Measurements from ENCODE around the gene SIRT7.

SIRT7 gene

GRCh38 chr17:81917565-81918332 is at the start of gene SIRT7:
Gene SIRT7, minus strand, starts transcription at chr17:81918176. Its CDS starts 45 bp downstream, at chr17:81918131.
- peak; percentile 92 for DNase-seq

- no peak for DNase-seq
Measured at GRCh38 chr17:81967244-81967532, 49.2 kb upstream of the SIRT7 start.

GRCh38 chr17:81966343-81967243 is 48.6 kb upstream of the SIRT7 start:
- DNase-seq: no peak

DNA sequence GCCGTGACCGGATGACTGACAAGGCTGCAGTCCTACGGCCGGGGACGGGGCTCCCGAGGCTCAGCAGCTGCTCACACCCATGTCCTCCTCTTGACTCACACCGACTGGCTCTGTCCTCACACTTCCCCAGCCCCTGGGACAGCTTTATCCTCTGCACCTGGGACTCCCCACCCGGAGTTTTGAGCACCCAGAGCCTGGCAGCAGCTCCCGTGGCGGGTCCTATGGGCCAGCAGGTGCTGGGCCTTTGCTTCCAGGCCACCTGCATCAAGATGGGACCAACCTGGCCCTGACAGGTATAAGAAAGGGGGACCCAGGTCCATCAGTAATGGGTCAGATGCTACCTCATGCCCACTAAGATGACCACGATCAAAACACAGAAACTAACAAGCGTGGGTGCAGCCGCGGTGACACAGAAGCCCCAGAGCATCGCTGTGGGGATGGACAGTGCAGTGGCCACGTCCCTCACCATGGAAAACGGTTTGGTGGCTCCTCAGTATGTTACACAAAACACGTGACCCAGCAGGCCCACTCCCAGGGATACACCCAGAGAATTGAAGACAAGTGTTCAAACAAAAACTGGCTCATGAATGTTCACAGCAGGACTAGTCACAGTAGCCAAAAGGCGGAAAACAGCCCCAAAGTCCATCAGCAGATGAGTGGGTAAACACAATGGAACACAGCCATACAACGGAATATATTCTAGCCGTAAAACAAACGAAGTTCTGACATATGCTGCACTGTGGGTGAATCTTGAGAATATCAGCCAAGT is 46.3 kb upstream of the SIRT7 start:
- DNase-seq: no peak

DNA sequence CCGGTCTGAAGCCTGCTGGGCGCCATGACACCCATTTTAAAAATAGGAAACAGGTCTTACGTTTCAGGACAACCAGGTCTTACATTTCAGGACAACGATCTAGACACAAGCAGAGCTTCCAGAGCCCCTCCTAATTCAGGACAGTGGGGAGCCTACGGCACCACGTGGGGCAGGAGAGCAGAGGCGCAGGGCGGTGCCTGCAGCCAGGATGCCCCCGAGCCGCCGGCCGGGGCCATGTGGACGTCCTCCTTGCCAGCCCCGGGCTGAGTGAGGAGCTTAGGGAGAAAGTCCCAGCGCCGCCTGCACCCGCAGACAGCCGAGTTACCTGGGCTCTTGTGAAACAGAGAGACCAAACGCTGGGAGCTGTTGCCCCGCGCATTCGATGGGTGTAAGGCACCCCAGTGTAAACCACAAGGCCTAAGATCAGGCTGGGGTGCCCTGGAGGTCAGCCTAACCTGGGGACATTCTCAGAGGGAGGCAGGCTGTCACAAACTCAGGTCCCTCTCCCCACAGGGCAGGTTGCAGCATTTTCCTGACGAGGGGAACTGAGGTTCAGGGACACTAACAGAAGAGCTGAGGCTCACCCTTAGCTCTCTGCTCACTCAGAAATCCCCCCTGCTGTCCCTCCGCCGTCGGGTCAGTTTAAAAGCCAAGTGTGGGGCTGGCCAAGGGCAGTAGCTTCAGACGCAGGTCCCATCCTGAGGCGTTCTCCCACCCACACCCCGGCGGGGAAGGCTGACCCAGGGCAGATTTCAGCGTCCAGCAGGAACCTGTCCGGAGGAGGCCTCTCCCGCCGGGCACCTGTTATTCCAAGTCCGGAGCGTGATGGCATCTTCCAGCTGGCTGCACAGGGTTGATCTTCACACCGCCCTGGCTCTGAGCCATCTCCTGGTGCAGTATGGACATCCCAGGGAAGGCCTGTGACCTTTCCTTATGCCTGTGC is 44.8 kb upstream of the SIRT7 start:
- no peak for DNase-seq

DNA sequence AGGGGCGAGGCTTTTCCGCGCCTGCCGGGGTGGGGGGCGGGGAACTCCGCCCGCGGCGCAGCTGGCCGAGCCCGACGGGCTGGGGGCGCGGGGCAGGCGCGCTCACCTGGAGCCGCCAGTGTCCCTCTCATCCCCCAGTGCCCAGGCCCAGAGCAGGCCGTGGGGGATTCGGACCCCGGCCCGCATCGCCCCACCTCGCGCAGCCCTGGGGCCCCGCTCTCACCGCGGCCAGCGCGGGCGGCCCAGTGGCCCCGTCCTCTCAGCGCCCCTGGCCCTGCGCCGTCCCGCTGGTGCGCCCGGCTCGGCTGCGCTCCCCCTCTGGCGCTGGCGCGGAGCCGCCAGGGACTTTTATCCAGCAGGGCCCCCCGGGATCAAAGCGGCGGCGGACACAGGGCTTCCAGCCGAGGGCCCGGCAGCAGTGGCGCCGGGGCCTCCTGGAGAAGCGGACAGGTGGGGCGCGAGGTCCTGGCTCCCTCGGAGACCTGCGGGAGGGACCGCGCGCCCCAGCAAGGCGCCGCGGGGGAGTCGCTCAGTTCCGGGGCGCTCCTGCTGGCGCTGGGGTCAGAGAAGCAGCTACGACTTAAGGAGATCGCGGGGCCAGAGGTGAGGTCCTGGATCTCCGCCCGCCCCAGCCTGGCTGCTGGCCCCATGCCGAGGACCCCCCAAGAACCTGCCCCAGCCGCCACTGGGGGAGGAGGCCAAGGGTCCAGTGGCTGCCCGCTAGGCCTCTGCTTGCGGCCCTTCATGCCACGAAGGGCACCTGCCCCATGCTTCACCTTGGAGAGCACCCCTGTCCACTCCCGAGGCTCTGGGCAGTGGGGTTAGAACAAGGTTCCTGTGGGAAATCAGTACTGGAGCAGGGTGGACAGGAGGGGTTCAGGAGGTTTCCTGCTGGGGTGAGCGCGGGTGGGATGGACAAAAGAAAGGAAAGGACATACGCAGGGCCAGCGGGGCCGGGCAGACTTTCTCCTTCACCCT is 43.8 kb upstream of the SIRT7 start:
- DNase-seq: no peak

- peak; percentile 37 for DNase-seq
Measured at GRCh38 chr17:81961087-81961511, 43.1 kb upstream of the SIRT7 start, which contains the start of gene NOTUM. Gene NOTUM, minus strand, starts transcription at chr17:81961187. Its CDS starts 278 bp downstream, at chr17:81960909.

DNA sequence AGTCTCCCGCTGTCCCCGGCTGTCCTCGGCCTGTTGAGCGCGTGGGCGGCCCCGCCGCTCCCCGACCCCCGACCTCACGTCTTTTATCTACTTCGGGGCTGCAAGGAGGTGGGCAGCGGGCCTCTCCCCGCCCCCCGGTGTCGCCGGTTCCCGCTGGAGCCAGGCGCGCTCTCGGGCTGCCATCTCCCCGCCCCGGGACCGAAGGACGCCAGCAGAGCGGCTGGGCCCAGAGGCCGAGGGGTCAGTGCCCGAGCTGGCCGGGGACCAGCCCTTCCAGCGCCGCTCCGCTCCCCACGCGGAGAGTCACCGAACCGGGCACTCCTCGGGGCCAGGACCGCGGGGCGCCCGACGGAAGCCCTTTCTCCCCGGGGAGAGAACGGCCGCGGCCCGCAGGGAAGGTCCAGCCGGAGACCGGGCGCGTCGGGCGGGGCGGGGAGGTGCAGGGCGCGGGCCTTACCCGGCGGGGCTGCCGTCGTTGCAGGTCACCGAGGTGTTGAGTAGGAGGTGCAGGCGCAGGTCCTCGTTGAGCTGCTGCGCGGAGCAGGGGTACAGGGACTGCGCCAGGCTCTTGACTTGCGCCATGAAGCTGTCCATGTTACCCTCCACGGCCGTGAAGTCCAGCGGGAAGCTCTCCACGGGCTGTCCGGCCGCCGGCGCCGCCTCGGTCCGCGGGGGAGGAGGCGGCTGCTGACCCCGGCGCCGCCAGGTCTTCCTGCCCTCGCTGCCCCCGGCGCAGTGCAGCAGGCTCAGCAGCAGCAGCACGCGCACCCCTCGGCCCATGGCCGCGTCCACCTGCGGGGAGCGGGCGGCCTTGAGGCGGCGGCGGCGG is 42.4 kb upstream of the SIRT7 start:
- no peak for DNase-seq

GRCh38 chr17:81959362-81960129 is 41.6 kb upstream of the SIRT7 start:
- DNase-seq: peak; percentile 89

DNA sequence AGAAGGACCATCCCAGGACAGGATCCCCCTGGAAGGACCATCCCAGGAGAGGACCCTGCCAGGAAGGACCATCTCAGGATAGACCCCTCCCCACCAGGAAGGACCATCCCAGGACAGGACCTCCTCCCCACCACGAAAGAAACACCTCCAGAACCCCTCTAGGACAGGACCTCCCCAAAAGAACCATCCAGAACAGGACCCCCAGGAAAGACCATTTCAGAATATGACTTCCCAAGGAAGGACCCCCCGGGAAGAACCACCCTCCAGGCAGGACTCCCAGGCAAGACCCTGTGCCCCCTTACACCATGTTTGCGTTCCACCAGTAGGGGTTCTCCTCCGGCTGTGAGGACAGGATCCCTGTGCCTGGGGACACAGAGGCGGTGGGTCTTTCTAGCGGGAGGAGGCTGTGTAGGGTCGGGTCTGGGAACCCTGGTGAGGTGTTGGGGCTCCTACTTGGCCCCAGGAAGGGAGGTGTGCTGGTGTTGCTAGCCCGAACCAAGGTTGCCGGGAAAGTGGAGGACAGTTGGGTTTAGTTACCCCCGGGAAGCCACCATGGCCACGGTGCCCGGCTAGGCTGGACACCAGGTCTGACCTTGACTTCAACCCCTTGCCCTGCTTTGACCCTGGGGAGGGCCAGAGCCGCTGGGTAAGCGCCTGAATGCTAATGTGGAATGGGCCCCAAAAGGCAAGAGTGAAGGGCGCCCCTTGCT is 40.8 kb upstream of the SIRT7 start:
- DNase-seq: no peak

- DNase-seq: no peak
Measured at GRCh38 chr17:81957691-81958432, 39.9 kb upstream of the SIRT7 start.

- DNase-seq: no peak
Measured at GRCh38 chr17:81956607-81957589, 38.9 kb upstream of the SIRT7 start.

DNA sequence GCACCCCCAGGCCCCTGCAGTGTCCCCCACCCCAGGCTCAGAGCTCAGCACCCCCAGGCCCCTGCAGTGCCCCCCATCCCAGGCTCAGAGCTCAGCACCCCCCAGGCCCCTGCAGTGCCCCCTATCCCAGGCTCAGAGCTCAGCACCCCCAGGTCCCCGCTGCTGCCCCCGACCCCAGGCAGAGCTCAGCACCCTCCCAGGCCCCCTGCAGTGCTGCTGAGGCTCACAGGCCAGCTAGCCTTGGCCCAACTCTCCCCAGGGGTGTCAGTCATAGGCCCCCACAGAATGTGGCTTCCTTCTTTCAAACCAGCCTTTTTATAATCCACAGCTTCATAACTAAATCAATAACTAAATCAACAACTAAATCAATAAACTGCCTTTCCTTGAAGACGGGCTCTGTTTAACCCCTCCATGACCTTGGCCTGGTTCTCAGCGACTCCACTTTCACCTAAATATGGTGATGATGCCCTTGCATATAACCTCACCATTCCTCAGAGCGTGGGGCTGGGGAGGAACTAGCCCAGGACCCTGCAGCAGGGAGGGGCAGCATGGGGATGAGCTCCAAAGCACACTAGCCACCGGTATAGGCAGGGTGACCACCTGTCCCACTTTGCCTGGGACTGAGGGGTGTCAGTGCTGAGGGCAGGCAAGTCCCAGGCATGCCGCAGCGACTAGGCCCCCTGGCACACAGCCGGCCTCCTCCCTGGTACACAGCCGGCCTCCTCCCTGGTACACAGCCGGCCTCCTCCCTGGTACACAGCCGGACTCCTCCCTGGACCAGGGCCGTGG is 38.0 kb upstream of the SIRT7 start:
- no peak for DNase-seq

- DNase-seq: no peak
Measured at GRCh38 chr17:81955058-81955681, 37.2 kb upstream of the SIRT7 start.

Data from CD4-positive, alpha-beta T cell treated with Interleukin-6 for 4 hours (primary cell).